HG02885 (cell line): ENCODE measurements around the gene VAMP8.
"Not testable (repeated sequence)": the region's sequence is repeated elsewhere in the genome, so short reads cannot be mapped to it uniquely, and the experiment has no call there.

Experiments
- ATAC-seq: cut with Tn5 transposase; IDR thresholded peaks from one replicate; pipeline ENCODE4 v1.9.1; 2021; ENCODE audit warnings: mild to moderate bottlenecking; ENCODE audit not compliant: unreplicated experiment, poor library complexity

VAMP8 gene

GRCh38 chr2:85577386-85578242, at the start of gene VAMP8:
Gene VAMP8, plus strand, starts transcription at chr2:85577586. Its CDS starts 61 bp downstream, at chr2:85577647.
- peak; percentile 74 for ATAC-seq

GRCh38 chr2:85527787-85528186, 49.6 kb upstream of the VAMP8 start:
- ATAC-seq = no peak

GRCh38 chr2:85528355-85528754, 49.0 kb upstream of the VAMP8 start:
- no peak for ATAC-seq

- no peak for ATAC-seq
Measured at GRCh38 chr2:85529809-85530208, 47.6 kb upstream of the VAMP8 start.

GRCh38 chr2:85531589-85531988, 45.8 kb upstream of the VAMP8 start:
- no peak for ATAC-seq

GRCh38 chr2:85534099-85534498, 43.3 kb upstream of the VAMP8 start:
- no peak for ATAC-seq

- no peak for ATAC-seq
Measured at GRCh38 chr2:85534881-85535280, 42.5 kb upstream of the VAMP8 start.

- no peak for ATAC-seq
Measured at GRCh38 chr2:85536479-85536878, 40.9 kb upstream of the VAMP8 start.

- ATAC-seq = no peak
Measured at GRCh38 chr2:85537600-85538506, 39.5 kb upstream of the VAMP8 start.

- ATAC-seq = peak; percentile 76
Measured at GRCh38 chr2:85538507-85539360, 38.7 kb upstream of the VAMP8 start, which contains the start of gene MAT2A. Gene MAT2A, plus strand, starts transcription at chr2:85539168. Its CDS starts 120 bp downstream, at chr2:85539288.

GRCh38 chr2:85539361-85540132, 37.8 kb upstream of the VAMP8 start:
- peak; percentile 35 for ATAC-seq

GRCh38 chr2:85540133-85540648, 37.2 kb upstream of the VAMP8 start:
- ATAC-seq = no peak

- no peak for ATAC-seq
Measured at GRCh38 chr2:85541262-85541661, 36.1 kb upstream of the VAMP8 start.

- ATAC-seq = no peak
Measured at GRCh38 chr2:85541753-85542457, 35.5 kb upstream of the VAMP8 start.

- ATAC-seq = no peak
Measured at GRCh38 chr2:85542777-85543176, 34.6 kb upstream of the VAMP8 start.

- ATAC-seq = not testable (repeated sequence)
Measured at GRCh38 chr2:85544254-85544691, 33.1 kb upstream of the VAMP8 start.

- ATAC-seq = not testable (repeated sequence)
Measured at GRCh38 chr2:85544915-85545779, 32.2 kb upstream of the VAMP8 start.
